Measurements from ENCODE around the gene RASA2. TPM values are rescaled to one million over a fixed set of nuclear protein-coding genes. Genes with fewer than 3 reads are reported as not detected.
A peak's percentile ranks its signal among the peaks of the same experiment; 100 is the strongest.

The RASA2 gene
- total RNA-seq, result 10 to 100 TPM; 11.7 to 41.5 (median 21.3) TPM

- DNase-seq (peak; percentile 70 to 95), ATAC-seq (ENCODE audit: low FRiP score in 2 of 2) (peak; percentile 88 to 94)
- H3K27me3 ChIP-seq, result no peaks in the 10 kb centered on the region
- TF ChIP-seq POLR2AphosphoS5 (IDR thresholded peaks at IDR 0.05) (peak in 1 of 2 donors; percentile 61), POLR2A (IDR thresholded peaks at IDR 0.05) (peak in 3 of 4 donors; percentile 78 to 95 (median 92)), CTCF (IDR thresholded peaks at IDR 0.05) (no peak), EP300 (IDR thresholded peaks at IDR 0.05) (no peak)
- no peaks in the 10 kb centered on the region for H3K36me3 ChIP-seq
- 1 to 2% methylated on average over 20 to 40 of the region's 96 CpGs for WGBS, 2 donors
- no peaks in the 10 kb centered on the region for H3K9me3 ChIP-seq
- H3K4me1 ChIP-seq, result peaks cover 28 to 45% (median 35%) of the 10 kb centered on the region in 4 donors
- peak within 1 kb of the TSS; percentile 97 to 99 (median 98) for H3K27ac ChIP-seq
- peak within 1 kb of the TSS; percentile 50 to 96 (median 82) for H3K4me3 ChIP-seq
Measured at GRCh38 chr3:141486746-141487520, at the start of gene RASA2. TSS of gene RASA2 (plus strand) at chr3:141487027. CDS start at chr3:141487084, 57 bp downstream.

- TF ChIP-seq POLR2AphosphoS5 (IDR thresholded peaks at IDR 0.05) (no peak), POLR2A (IDR thresholded peaks at IDR 0.05) (no peak), CTCF (IDR thresholded peaks at IDR 0.05) (no peak), EP300 (IDR thresholded peaks at IDR 0.05) (no peak)
- Histone ChIP-seq H3K4me1 (peaks cover 19 to 36% (median 31%) of the 10 kb centered on the region in 4 donors), H3K4me3 (no peak overlapping the region), H3K27me3 (no peaks in the 10 kb centered on the region), H3K36me3 (peaks cover 16 to 36% (median 24%) of the 10 kb centered on the region in 4 donors), H3K27ac (peak overlapping the region in 3 of 4 donors; percentile 32 to 69 (median 36)), H3K9me3 (no peaks in the 10 kb centered on the region)
- 90 to 93% methylated on average over 3 of the region's 3 CpGs for WGBS, 2 donors
- ATAC-seq (ENCODE audit: low FRiP score in 2 of 2), result no peak
- no peak for DNase-seq
Measured at GRCh38 chr3:141439589-141439988, 47.2 kb upstream of the RASA2 start.

GRCh38 chr3:141440942-141441341 is 45.9 kb upstream of the RASA2 start:
- 97 to 99% methylated on average over 3 of the region's 3 CpGs for WGBS, 2 donors
- no peak for DNase-seq
- Histone ChIP-seq H3K4me3 (no peak overlapping the region), H3K4me1 (peaks cover 19 to 36% (median 30%) of the 10 kb centered on the region in 4 donors), H3K27me3 (no peaks in the 10 kb centered on the region), H3K9me3 (no peaks in the 10 kb centered on the region), H3K27ac (peak overlapping the region; percentile 55 to 70 (median 64)), H3K36me3 (peaks cover 16 to 48% (median 36%) of the 10 kb centered on the region in 4 donors)
- TF ChIP-seq CTCF (IDR thresholded peaks at IDR 0.05) (no peak), POLR2AphosphoS5 (IDR thresholded peaks at IDR 0.05) (no peak), EP300 (IDR thresholded peaks at IDR 0.05) (no peak), POLR2A (IDR thresholded peaks at IDR 0.05) (no peak)
- no peak for ATAC-seq (ENCODE audit: low FRiP score in 2 of 2)

GRCh38 chr3:141441381-141442364 is 45.2 kb upstream of the RASA2 start:
- no peak overlapping the region for H3K4me3 ChIP-seq
- peaks cover 16 to 55% (median 37%) of the 10 kb centered on the region in 4 donors for H3K36me3 ChIP-seq
- TF ChIP-seq CTCF (IDR thresholded peaks at IDR 0.05), result peak; percentile 46 to 87 (median 60)
- TF ChIP-seq POLR2A (IDR thresholded peaks at IDR 0.05), result no peak
- WGBS, 2 donors, result 79 to 82% methylated on average over 10 of the region's 10 CpGs
- H3K27ac ChIP-seq, result peak overlapping the region; percentile 55 to 70 (median 64)
- H3K9me3 ChIP-seq, result no peaks in the 10 kb centered on the region
- no peaks in the 10 kb centered on the region for H3K27me3 ChIP-seq
- peak; percentile 92 to 96 for ATAC-seq (ENCODE audit: low FRiP score in 2 of 2)
- peak in 1 of 2 donors; percentile 69 for DNase-seq
- peaks cover 17 to 36% (median 25%) of the 10 kb centered on the region in 4 donors for H3K4me1 ChIP-seq

All from upper lobe of left lung (tissue), 6 donors.